Measurements from ENCODE around the gene RASAL2. TPM values are rescaled to one million over a fixed set of nuclear protein-coding genes. Genes with fewer than 3 reads are reported as not detected.

The RASAL2 gene
- total RNA-seq, 1 experiment from 2014 or later = 56.9 TPM

GRCh38 chr1:178532392-178532791, 438.5 kb downstream of the RASAL2 start:
- Mint-ChIP-seq H3K9me3 (ENCODE audit: unreplicated experiment) (no peaks in the 10 kb centered on the region), H3K4me1 (ENCODE audit: insufficient read depth, unreplicated experiment) (peaks cover 36% of the 10 kb centered on the region), H3K27ac (ENCODE audit: low read depth, unreplicated experiment) (no peak overlapping the region), H3K27me3 (ENCODE audit: insufficient read depth, unreplicated experiment) (peaks cover 7% of the 10 kb centered on the region), H3K4me3 (ENCODE audit: unreplicated experiment) (no peak overlapping the region), H3K36me3 (ENCODE audit: insufficient read depth, unreplicated experiment) (no peaks in the 10 kb centered on the region)
- POLR2A ChIA-PET = interaction anchor here (0.5 to 1.4 kb wide), 5 partner anchors 11 to 239 kb away, joined by 3 to 4 read pairs (median 3); no protein-coding TSS in a partner anchor
- BruUV-seq (replicated peaks) = no TSS peak
- CTCF ChIA-PET = interaction anchor here (0.6 to 9.8 kb wide), 56 partner anchors 7 to 1567 kb away, joined by 3 to 167 read pairs (median 4); no protein-coding TSS in a partner anchor
- peak; percentile 99 for TF ChIP-seq CTCF (IDR thresholded peaks at IDR 0.05; ENCODE audit: unreplicated experiment)
- DNase-seq (ENCODE audit: unreplicated experiment) = peak; percentile 88
- intact Hi-C loops (cut with micrococcal nuclease) = loop anchor here (1.0 to 10.0 kb wide), 7 partner anchors 222 to 1065 kb away; partner anchors contain the start of genes AXDND1 and TOR3A

- H3K27ac Mint-ChIP-seq (ENCODE audit: low read depth, unreplicated experiment) = no peak overlapping the region
- no peak overlapping the region for H3K4me3 Mint-ChIP-seq (ENCODE audit: unreplicated experiment)
- H3K36me3 Mint-ChIP-seq (ENCODE audit: insufficient read depth, unreplicated experiment) = no peaks in the 10 kb centered on the region
- ChIA-PET POLR2A (interaction anchor here (0.7 to 1.4 kb wide), 2 partner anchors 108 to 233 kb away, joined by 3 to 4 read pairs; no protein-coding TSS in a partner anchor), CTCF (interaction anchor here (0.5 to 9.8 kb wide), 65 partner anchors 8 to 1598 kb away, joined by 3 to 167 read pairs (median 4); no protein-coding TSS in a partner anchor)
- BruUV-seq (replicated peaks) = no TSS peak
- H3K27me3 Mint-ChIP-seq (ENCODE audit: insufficient read depth, unreplicated experiment) = no peaks in the 10 kb centered on the region
- peaks cover 45% of the 10 kb centered on the region for H3K4me1 Mint-ChIP-seq (ENCODE audit: insufficient read depth, unreplicated experiment)
- intact Hi-C loops (cut with micrococcal nuclease) = loop anchor here (2.0 to 10.0 kb wide), 6 partner anchors 223 to 1064 kb away; partner anchors contain the start of genes AXDND1 and TOR3A
- TF ChIP-seq CTCF (IDR thresholded peaks at IDR 0.05; ENCODE audit: unreplicated experiment) = no peak
- no peak for DNase-seq (ENCODE audit: unreplicated experiment)
- H3K9me3 Mint-ChIP-seq (ENCODE audit: unreplicated experiment) = no peaks in the 10 kb centered on the region
These were observed 439.4 kb downstream of the RASAL2 start for GRCh38 chr1:178533121-178533946.

Other genes with a start within 250 kb of the RASAL2 start
- not detected in 2 replicates for gene SEC16B, start 124.0 kb upstream of the RASAL2 start, total RNA-seq (2022)

All from MCF 10A (cell line).